A673 (cell line): ENCODE data around the gene PCDHA9. TPM values are rescaled to one million over a fixed set of nuclear protein-coding genes. Genes with fewer than 3 reads are reported as not detected.
"Not testable (repeated sequence)": the region's sequence is repeated elsewhere in the genome, so short reads cannot be mapped to it uniquely, and the experiment has no call there.

Source experiments
- BruUV-seq: library from RNA; stranded (reverse); fragments of 400-500 nt; replicated peaks from 2 replicates; lab custom pipeline; 2021; lab: Mats Ljungman, UMichigan
- CTCF ChIA-PET: fragments of 300-600 bp; sonication (Branson Sonifier 250); formaldehyde crosslinking; loops from one replicate; lab custom pipeline; 2022; ENCODE audit warnings: antibody characterized with exemption; lab: Charles Lee
- POLR2A ChIA-PET: fragments of 300-600 bp; sonication (Branson Sonifier 250); formaldehyde crosslinking; loops from one replicate; lab custom pipeline; 2022; ENCODE audit warnings: antibody characterized with exemption; ENCODE audit not compliant: low non-redundant PET; lab: Charles Lee
- DNase-seq: peaks from one replicate; pipeline ENCODE4 v3.0.0-alpha.2; 2015; ENCODE audit warnings: low spot score
- H3K27ac ChIP-seq: fragments of 200-600 bp; sonication (generic); 2 replicates; pipeline ENCODE4 v1.5.1; 2016; ENCODE audit warnings: mixed run types, low read depth, mild to moderate bottlenecking, mixed read lengths, antibody characterized with exemption, low read length; ENCODE audit not compliant: poor library complexity, severe bottlenecking
- H3K27me3 ChIP-seq: fragments of 200-600 bp; sonication (generic); replicated peaks from 2 replicates; pipeline ENCODE4 v1.6.1; 2017; ENCODE audit warnings: mixed run types, low read depth, mild to moderate bottlenecking, mixed read lengths, antibody characterized with exemption, low read length; ENCODE audit not compliant: insufficient read depth, poor library complexity
- H3K36me3 ChIP-seq: fragments of 200-600 bp; sonication (generic); 2 replicates; pipeline ENCODE4 v1.6.1; 2016; ENCODE audit warnings: mixed run types, mild to moderate bottlenecking, mixed read lengths, antibody characterized with exemption, low read length; ENCODE audit not compliant: insufficient read depth, poor library complexity, severe bottlenecking
- H3K4me1 ChIP-seq: fragments of 200-600 bp; sonication (generic); 2 replicates; pipeline ENCODE4 v1.6.1; 2017; ENCODE audit warnings: mixed run types, mild to moderate bottlenecking, mixed read lengths, antibody characterized with exemption, low read length; ENCODE audit not compliant: insufficient read depth, poor library complexity, severe bottlenecking
- H3K4me3 ChIP-seq: fragments of 200-600 bp; sonication (generic); 2 replicates; pipeline ENCODE4 v1.5.1; 2016; ENCODE audit warnings: low read depth, mixed run types, mild to moderate bottlenecking, mixed read lengths, low read length; ENCODE audit not compliant: poor library complexity, severe bottlenecking
- H3K9me3 ChIP-seq: fragments of 200-600 bp; sonication (generic); 2 replicates; pipeline ENCODE4 v1.6.1; 2016; ENCODE audit warnings: mixed run types, low read depth, mild to moderate bottlenecking, mixed read lengths, antibody characterized with exemption, low read length; ENCODE audit not compliant: poor library complexity, severe bottlenecking
- CTCF ChIP-seq: fragments of 300-800, 200-600 bp; sonication (generic); conservative IDR thresholded peaks from 2 replicates; pipeline ENCODE4 v1.5.1; 2017; ENCODE audit warnings: low read depth, mild to moderate bottlenecking, antibody characterized with exemption, low read length, moderate library complexity, mixed read lengths
- EZH2 ChIP-seq: fragments of 200-600 bp; sonication (generic); IDR thresholded peaks from 2 replicates; pipeline ENCODE4 v1.6.1; 2017; ENCODE audit warnings: borderline replicate concordance, low read depth, mild to moderate bottlenecking, mixed read lengths, antibody characterized with exemption, low read length; ENCODE audit not compliant: poor library complexity, severe bottlenecking
- intact Hi-C: fragments of 100-400 bp; cut with micrococcal nuclease; formaldehyde crosslinking; loops from one replicate; pipeline ENCODE4 v1.10.0; 2022; ENCODE audit not compliant: unreplicated experiment
- total RNA-seq: library from RNA; stranded (reverse); gene quantifications from 2 replicates; pipeline ENCODE4 v1.2.3, GENCODE V29; 2021

Gene PCDHA9
- total RNA-seq, 1 experiment from 2014 or later = 0.37 TPM

- BruUV-seq = no TSS peak
- no peak for DNase-seq
- Histone ChIP-seq H3K9me3 (peaks cover 3% of the 10 kb centered on the region), H3K36me3 (no peaks in the 10 kb centered on the region), H3K4me1 (no peaks in the 10 kb centered on the region), H3K27ac (no peak overlapping the region), H3K4me3 (no peak overlapping the region), H3K27me3 (no peaks in the 10 kb centered on the region)
- ChIA-PET POLR2A (no interaction called here), CTCF (no interaction called here)
- intact Hi-C loops = no loop called here
- TF ChIP-seq EZH2 = no peak
These were observed 24.7 kb upstream of the PCDHA9 start for GRCh38 chr5:140823475-140823874.

GRCh38 chr5:140827704-140828361 lies 20.3 kb upstream of the PCDHA9 start, which contains the start of gene PCDHA6:
Gene PCDHA6, plus strand, starts transcription at chr5:140827960. Its CDS starts 132 bp downstream, at chr5:140828092.
- Histone ChIP-seq H3K36me3 (no peaks in the 10 kb centered on the region), H3K9me3 (peaks cover 6% of the 10 kb centered on the region), H3K4me1 (no peaks in the 10 kb centered on the region), H3K4me3 (peak within 1 kb of the TSS; percentile 58), H3K27ac (peak within 1 kb of the TSS; percentile 69), H3K27me3 (no peaks in the 10 kb centered on the region)
- ChIA-PET POLR2A (no interaction called here), CTCF (interaction anchor here (0.6 to 1.6 kb wide), 8 partner anchors 14 to 224 kb away, joined by 3 to 7 read pairs (median 4); partner anchors contain the start of genes PCDHA1 and PCDHA13)
- TSS peak; percentile 69 for BruUV-seq
- intact Hi-C loops = loop anchor here (5.0 kb wide), 1 partner anchor 214 kb away; no protein-coding TSS in a partner anchor
- TF ChIP-seq EZH2 = no peak
- TF ChIP-seq CTCF = peak; percentile 70
- DNase-seq = peak; percentile 70

- no peaks in the 10 kb centered on the region for H3K4me1 ChIP-seq
- H3K27ac ChIP-seq = peak overlapping the region; percentile 69
- no peaks in the 10 kb centered on the region for H3K27me3 ChIP-seq
- BruUV-seq = no TSS peak
- ChIA-PET CTCF (interaction anchor here (0.6 to 1.6 kb wide), 8 partner anchors 13 to 223 kb away, joined by 3 to 7 read pairs (median 4); partner anchors contain the start of genes PCDHA1 and PCDHA13), POLR2A (no interaction called here)
- TF ChIP-seq EZH2 (no peak), CTCF (peak; percentile 53)
- intact Hi-C loops = loop anchor here (5.0 kb wide), 1 partner anchor 214 kb away; no protein-coding TSS in a partner anchor
- H3K36me3 ChIP-seq = no peaks in the 10 kb centered on the region
- DNase-seq = peak; percentile 73
- peaks cover 11% of the 10 kb centered on the region for H3K9me3 ChIP-seq
- peak overlapping the region; percentile 58 for H3K4me3 ChIP-seq
These were observed 19.8 kb upstream of the PCDHA9 start for GRCh38 chr5:140828362-140828737.

- H3K27ac ChIP-seq, H3K4me1 ChIP-seq, POLR2A ChIA-PET, DNase-seq, CTCF ChIA-PET, H3K36me3 ChIP-seq, H3K27me3 ChIP-seq, H3K4me3 ChIP-seq, BruUV-seq: not testable (repeated sequence)
- intact Hi-C loops = loop anchor here (5.0 kb wide), 1 partner anchor 212 kb away; no protein-coding TSS in a partner anchor
- H3K9me3 ChIP-seq = peaks cover 11% of the 10 kb centered on the region
These were observed 18.4 kb upstream of the PCDHA9 start for GRCh38 chr5:140829511-140830501.
